AG10803 (cell line): Measurements from ENCODE around the gene SLC45A1.
"Not testable (repeated sequence)": the region's sequence is repeated elsewhere in the genome, so short reads cannot be mapped to it uniquely, and the experiment has no call there.

Experiments used
- DNase-seq: peaks from one replicate; pipeline ENCODE4 v3.0.0; 2010; ENCODE audit warnings: low read depth
- H3K4me3 ChIP-seq: 2 replicates; pipeline ENCODE4 v1.5.1; 2011; ENCODE audit warnings: mild to moderate bottlenecking, low read length, control low read depth
- TF ChIP-seq, protein P1 (sequence below): conservative IDR thresholded peaks from 2 replicates; pipeline ENCODE4 v1.5.1; 2011; ENCODE audit warnings: mild to moderate bottlenecking, low read length, control low read depth, inconsistent platforms

The SLC45A1 gene

DNA sequence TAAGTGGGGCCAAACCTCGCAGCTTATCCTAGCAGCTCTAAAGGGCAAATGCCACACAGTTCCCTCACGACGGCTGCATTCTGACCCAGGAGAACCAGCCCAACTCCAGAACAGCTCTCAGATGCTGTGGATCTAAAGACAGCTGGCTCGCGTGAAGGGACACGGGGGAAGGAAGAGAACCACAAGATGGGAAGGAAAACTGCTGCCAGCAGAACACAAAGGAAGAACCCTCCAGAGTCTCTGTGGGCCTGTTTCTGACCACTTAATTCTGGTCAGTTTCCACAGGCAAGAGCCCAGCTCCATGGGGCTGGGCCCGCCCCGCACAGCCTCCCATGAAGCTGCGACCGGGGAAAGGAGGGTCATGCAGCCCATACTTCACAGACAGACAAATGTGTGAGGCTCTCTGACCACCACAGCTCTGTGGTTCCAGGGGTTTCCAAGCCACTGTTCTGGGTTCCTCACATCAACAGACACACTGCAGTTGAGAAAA, 61.1 kb downstream of the SLC45A1 start:
- DNase-seq = no peak
- TF ChIP-seq, protein P1, sequence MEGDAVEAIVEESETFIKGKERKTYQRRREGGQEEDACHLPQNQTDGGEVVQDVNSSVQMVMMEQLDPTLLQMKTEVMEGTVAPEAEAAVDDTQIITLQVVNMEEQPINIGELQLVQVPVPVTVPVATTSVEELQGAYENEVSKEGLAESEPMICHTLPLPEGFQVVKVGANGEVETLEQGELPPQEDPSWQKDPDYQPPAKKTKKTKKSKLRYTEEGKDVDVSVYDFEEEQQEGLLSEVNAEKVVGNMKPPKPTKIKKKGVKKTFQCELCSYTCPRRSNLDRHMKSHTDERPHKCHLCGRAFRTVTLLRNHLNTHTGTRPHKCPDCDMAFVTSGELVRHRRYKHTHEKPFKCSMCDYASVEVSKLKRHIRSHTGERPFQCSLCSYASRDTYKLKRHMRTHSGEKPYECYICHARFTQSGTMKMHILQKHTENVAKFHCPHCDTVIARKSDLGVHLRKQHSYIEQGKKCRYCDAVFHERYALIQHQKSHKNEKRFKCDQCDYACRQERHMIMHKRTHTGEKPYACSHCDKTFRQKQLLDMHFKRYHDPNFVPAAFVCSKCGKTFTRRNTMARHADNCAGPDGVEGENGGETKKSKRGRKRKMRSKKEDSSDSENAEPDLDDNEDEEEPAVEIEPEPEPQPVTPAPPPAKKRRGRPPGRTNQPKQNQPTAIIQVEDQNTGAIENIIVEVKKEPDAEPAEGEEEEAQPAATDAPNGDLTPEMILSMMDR = no peak
- no peak overlapping the region for H3K4me3 ChIP-seq

DNA sequence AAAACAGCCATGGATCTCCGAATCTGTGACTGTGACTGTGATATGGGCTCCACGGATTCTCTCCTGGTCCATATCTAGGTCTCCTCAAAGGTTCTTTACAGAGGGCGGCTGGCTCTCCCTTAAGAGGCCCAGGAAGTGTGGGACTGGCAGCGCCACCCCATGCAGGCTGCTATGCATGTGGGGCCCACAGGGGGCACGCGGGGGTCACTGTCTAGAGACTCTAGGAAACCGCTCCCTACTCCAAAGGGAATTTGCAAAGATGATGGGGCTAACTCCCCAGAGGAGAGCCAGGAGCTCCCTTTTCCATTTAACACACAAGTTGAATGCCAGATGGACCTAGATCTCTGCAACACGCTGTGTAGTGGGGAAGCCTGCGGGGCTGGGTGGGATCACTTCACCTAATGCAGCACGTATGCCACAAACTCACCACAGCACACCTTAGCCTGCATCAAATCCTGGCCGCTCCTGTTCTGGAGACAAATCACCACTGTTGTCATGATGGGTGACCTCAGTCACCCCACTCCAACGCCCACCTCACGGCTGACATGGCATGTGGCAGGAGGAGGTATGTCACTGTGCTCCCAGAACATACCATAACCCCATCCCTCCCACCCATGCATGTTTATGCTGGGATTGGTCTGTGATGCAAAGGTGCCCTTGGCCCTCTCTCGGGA, 61.7 kb downstream of the SLC45A1 start:
- H3K4me3 ChIP-seq = no peak overlapping the region
- TF ChIP-seq, protein P1 = no peak
- no peak for DNase-seq

DNA sequence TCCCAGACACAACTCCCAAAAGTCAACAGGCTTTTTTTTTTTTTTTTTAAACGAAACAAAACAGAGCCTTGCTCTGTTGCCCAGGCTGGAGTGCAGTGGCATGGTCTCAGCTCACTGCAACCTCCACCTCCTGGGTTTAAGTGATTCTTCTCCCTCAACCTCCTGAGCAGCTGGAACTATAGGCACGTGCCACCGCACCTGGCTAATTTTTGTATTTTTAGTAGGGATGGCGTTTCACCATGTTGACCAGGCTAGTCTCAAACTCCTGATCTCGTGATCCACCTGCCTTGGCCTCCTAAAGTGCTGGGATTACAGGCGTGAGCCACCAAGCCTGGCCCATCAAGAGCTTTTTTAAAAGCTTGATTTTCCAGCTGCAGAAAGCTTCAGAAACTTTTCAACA, 62.4 kb downstream of the SLC45A1 start:
- H3K4me3 ChIP-seq, DNase-seq: not testable (repeated sequence)

DNA sequence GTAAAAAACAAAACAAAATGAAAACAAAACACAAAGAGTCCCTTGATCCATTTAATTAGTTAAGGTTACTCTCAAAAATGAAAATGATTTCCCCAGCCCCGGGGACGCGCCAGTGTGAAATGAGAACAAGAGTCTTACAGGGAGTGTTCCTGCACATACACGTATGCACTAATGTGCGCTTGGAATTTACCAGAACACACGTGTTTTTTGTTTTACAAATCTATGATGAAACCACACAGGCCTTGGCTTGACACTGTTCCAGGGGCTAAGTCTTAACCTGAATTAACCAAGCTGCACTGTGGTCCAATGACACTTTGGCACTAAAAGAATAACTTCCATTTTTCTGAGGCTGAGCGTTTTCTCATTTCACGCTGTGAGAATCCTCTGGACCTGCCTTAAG, 63.7 kb downstream of the SLC45A1 start:
- no peak overlapping the region for H3K4me3 ChIP-seq
- TF ChIP-seq, protein P1 = no peak
- DNase-seq = peak; percentile 72

DNA sequence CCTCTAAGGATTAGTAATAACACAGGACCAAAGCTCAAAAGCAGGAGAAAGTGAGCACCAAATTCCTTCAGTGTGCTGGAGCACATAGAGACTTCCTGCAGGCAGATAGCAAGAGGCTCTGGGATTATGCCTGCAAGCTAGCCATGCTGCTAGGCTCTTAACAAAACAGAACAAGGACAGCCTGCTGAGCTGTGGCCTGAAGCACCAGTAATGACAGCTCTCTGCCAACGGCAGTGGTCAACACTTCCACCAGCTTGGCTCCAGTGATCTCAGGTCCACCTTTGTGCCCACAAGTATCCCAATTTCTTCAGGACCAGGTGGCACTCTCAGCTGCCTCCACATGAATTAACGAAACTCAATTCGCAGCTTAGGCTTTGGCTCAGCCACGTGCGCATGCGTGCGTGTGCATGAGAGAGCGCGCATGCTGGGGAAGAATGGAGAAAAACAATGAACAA, 64.2 kb downstream of the SLC45A1 start:
- DNase-seq = no peak
- TF ChIP-seq, protein P1 = no peak
- no peak overlapping the region for H3K4me3 ChIP-seq

DNA sequence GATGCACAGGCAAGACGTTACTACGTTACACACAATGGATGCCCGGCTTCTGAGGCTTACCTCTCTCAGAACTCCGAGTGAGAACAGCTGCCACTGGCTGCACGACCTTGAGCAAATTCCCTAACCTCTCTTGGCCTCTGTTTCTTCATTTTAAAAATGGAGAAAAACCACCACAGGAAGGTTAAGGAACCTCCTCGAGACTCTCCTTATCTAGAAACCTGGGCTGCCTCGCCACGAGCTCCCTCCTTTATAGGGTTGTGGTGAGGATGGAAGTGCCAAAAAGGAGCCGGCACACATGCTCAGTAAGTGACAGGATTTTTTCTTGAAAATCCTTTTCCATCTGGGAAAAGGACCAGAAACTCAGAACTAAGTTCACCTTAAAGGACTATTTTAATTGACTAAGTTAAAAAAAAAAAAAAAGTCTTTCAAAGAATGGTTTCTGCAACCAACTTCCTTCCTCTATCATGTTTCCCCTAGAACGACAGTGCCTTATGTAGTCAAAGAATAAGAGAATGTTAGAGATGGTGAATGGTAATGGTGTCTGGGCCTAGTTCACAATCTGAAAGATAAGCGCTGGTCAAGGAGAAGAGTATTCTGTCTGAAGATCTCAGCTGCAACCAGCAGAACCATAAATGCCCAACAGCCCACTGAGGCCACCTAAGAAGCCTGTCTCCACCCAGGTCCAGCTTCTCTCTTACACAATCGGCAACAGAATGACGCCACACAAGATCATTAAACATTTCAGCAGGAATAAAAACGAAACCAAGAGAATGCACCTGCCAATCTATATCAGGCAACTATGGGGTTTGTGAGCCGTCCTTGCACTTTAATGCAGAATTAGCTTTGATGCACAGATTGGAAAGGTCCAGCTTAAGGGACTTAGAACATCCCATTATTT, 64.9 kb downstream of the SLC45A1 start:
- no peak for DNase-seq
- TF ChIP-seq, protein P1 = no peak
- no peak overlapping the region for H3K4me3 ChIP-seq

DNA sequence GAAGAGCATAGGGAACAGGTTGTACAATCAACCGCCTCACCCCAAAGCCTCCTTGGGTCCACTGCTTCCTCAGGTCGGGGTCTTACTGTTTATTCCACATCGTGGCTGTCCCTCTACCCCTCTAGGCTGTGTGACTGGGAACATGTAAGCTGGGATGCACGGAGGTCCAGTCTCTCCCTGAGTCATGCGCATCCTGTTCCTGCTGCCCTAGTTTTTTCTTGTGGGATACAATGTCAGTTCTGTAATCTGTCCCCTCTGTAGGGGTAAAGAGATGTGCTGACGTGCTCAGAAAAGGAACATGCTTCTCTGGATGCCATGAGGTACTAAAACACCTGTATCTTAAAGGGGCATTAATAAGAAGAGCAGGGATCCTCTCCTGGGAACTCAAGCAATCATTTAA, 66.2 kb downstream of the SLC45A1 start:
- DNase-seq = no peak
- TF ChIP-seq, protein P1 = no peak

More for the DNA sequence above, 66.2 kb downstream of the SLC45A1 start:
- no peak overlapping the region for H3K4me3 ChIP-seq
